Left ventricle myocardium superior (tissue), 1 donor: ENCODE data around the gene AEBP2. TPM values are rescaled to one million over a fixed set of nuclear protein-coding genes. Genes with fewer than 3 reads are reported as not detected.
"Not testable (repeated sequence)": the region's sequence is repeated elsewhere in the genome, so short reads cannot be mapped to it uniquely, and the experiment has no call there.

ENCODE experiments used
- ATAC-seq: fragments of 200-7000 bp; cut with Tn5 transposase; one replicate; pipeline ENCODE4 v1.9.1; 2020; ENCODE audit warnings: mild to moderate bottlenecking, moderate library complexity
- DNase-seq: peaks from one replicate; pipeline ENCODE4 v3.0.0-alpha.2; 2020
- intact Hi-C: fragments of 100-400 bp; cut with micrococcal nuclease; formaldehyde crosslinking; loops from one replicate; pipeline ENCODE4 v1.11.0; 2022
- total RNA-seq: library from RNA; stranded (reverse); fragmentation: NEBNext Ultra II Directional; extraction: Animal tissue kit (Norgen Biotek cat#: 25700); gene quantifications from one replicate; pipeline ENCODE4 v1.2.1, GENCODE V29; 2021
- donor health status: DM: no; HTN: yes; CAD: no; lungs with severe emphysema.

The AEBP2 gene
- total RNA-seq, 1 donor from 2014 or later, result 28.5 TPM

GRCh38 chr12:19539836-19540235 is 100.5 kb downstream of the AEBP2 start:
- intact Hi-C loops, result no loop called here
- ATAC-seq, result no peak
- DNase-seq, result no peak

DNA sequence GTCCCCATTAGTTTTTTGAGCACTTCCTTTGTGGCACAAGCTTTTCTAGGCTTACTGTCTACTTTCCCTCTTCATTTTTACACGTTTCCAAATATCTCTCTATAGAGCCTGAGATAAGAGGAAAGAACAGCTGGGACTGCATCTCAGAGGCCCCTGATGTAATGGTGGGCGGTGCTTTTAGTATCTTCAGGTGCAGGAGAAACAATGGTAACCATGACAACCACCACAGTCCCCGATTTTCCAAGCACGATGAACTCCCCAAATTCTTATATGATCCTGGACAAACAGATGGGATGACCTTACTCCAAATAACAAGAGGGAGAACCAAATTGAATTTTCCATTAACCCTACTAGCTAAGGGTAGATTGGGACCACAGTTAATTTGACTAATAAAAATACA is 103.3 kb downstream of the AEBP2 start:
- intact Hi-C loops, result no loop called here
- ATAC-seq (no peak), DNase-seq (no peak)

DNA sequence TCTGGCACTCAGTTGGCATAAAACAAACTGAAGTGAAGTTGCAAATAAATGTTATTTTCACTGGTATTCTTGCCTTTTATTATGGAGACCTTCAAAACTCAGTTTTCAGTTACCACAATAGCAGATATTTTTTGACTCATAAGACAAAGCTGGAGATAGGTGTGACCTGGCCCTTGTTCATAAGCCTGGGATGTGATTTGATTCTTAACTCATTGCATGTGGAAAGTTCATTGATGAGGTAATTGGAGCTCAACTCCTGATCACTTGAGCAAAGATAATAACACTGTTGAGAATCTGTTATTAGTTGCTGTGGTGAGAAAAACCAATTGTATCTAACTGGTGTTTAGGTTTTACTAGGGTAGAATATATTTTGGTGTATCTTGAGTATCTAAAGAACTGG is 105.1 kb downstream of the AEBP2 start:
- intact Hi-C loops, result no loop called here
- ATAC-seq, result no peak
- DNase-seq, result no peak

- DNase-seq (no peak), ATAC-seq (no peak)
- intact Hi-C loops, result no loop called here
These were observed 106.0 kb downstream of the AEBP2 start for GRCh38 chr12:19545301-19545700.

GRCh38 chr12:19546027-19546426 is 106.7 kb downstream of the AEBP2 start:
- DNase-seq (no peak), ATAC-seq (peak; percentile 75)
- intact Hi-C loops, result no loop called here

DNA sequence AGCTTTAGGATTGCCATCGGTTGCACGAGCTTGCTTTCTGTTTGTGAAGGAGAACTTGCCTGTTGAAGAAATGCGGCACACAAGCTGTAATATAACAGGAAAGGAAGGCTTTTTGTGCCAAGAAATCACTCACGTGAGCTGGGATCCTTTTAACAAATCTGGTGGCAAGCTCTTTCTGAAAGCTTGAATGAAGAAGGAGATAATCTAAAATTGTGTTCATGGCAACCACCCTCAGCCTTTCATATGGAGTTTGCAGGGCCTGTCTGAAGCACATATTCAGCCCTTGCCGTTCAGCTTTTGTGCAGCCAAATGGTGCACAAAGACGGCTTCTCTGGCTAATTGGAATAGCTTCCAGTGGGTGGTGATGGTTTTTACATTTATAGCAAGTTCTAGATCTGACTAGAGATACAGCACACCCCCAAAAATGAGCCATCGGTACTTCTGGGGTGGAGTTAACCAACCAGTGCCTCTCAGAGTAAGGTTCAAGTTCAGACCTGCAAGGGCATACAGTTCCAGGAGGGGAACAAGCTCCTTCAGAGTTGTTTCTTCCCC is 107.4 kb downstream of the AEBP2 start:
- intact Hi-C loops, result no loop called here

GRCh38 chr12:19547271-19547671 is 108.0 kb downstream of the AEBP2 start:
- no peak for DNase-seq
- ATAC-seq, result peak; percentile 59

More for the DNA sequence above, 107.4 kb downstream of the AEBP2 start:
- DNase-seq (no peak), ATAC-seq (peak; percentile 35)

GRCh38 chr12:19548834-19549233 is 109.5 kb downstream of the AEBP2 start:
- intact Hi-C loops, result no loop called here
- ATAC-seq (no peak), DNase-seq (no peak)

More at GRCh38 chr12:19547271-19547671, 108.0 kb downstream of the AEBP2 start:
- intact Hi-C loops, result no loop called here

- no peak for DNase-seq
- no peak for ATAC-seq
- intact Hi-C loops, result no loop called here
These were observed 111.3 kb downstream of the AEBP2 start for GRCh38 chr12:19550626-19551025.

- ATAC-seq, intact Hi-C loops, DNase-seq: not testable (repeated sequence)
These were observed 113.3 kb downstream of the AEBP2 start for GRCh38 chr12:19552441-19553097.

DNA sequence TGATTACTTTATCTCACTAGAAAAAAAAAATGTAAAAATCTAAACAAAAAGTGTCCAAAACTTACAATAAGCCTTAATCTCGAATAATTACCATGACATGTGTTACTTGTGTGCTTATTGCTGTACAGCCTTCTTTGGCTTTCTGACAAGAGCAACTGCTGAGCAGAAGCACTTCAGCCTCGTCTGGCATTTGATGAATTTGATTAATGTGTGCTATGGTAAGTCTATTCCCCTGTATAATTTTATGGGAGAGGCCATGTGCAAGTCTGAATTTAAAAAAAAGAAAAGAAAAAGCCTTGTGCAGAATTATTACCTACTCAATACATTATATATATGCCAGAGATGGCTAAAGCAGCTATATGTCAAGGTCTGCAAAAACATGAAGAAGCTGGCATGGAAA is 113.9 kb downstream of the AEBP2 start:
- peak; percentile 38 for ATAC-seq
- intact Hi-C loops, result no loop called here

GRCh38 chr12:19561411-19561961 is 122.2 kb downstream of the AEBP2 start:
- ATAC-seq (no peak), DNase-seq (no peak)
- intact Hi-C loops, result no loop called here

More for the DNA sequence above, 113.9 kb downstream of the AEBP2 start:
- no peak for DNase-seq
